Measurements from ENCODE around the gene HMCN2. TPM values are rescaled to one million over a fixed set of nuclear protein-coding genes. Genes with fewer than 3 reads are reported as not detected.

HMCN2 gene
- total RNA-seq, 1 donor, result under 0.01 TPM

GRCh38 chr9:130379649-130379970 lies 114.0 kb downstream of the HMCN2 start:
- Histone ChIP-seq H3K9me3 (ENCODE audit: low read depth, low read length) (no peaks in the 10 kb centered on the region), H3K27me3 (ENCODE audit: insufficient read depth, low read length) (peaks cover 2% of the 10 kb centered on the region), H3K4me1 (ENCODE audit: insufficient read depth, low read length) (no peaks in the 10 kb centered on the region), H3K79me2 (ENCODE audit: insufficient read depth, low read length) (no peaks in the 10 kb centered on the region), H4K20me1 (ENCODE audit: insufficient read depth, low read length) (no peaks in the 10 kb centered on the region), H3K27ac (ENCODE audit: low read depth, low read length) (no peak overlapping the region), H3K4me3 (ENCODE audit: insufficient read depth, low read length) (no peak overlapping the region), H2AFZ (ENCODE audit: low read length) (no peak overlapping the region), H3K36me3 (ENCODE audit: insufficient read depth, low read length) (no peaks in the 10 kb centered on the region), H3K4me2 (ENCODE audit: insufficient read depth, low read length) (no peak overlapping the region)
- no peak for TF ChIP-seq CTCF (IDR thresholded peaks at IDR 0.05; ENCODE audit: extremely low read depth, low read depth, low read length)
- no peak for DNase-seq (ENCODE audit: insufficient read length, low spot score, missing footprints)

GRCh38 chr9:130380920-130381469 lies 115.4 kb downstream of the HMCN2 start:
- no peak overlapping the region for H2AFZ ChIP-seq (ENCODE audit: low read length)
- no peak overlapping the region for H3K4me2 ChIP-seq (ENCODE audit: insufficient read depth, low read length)
- no peak overlapping the region for H3K4me3 ChIP-seq (ENCODE audit: insufficient read depth, low read length)
- H3K9me3 ChIP-seq (ENCODE audit: low read depth, low read length), result no peaks in the 10 kb centered on the region
- H3K79me2 ChIP-seq (ENCODE audit: insufficient read depth, low read length), result no peaks in the 10 kb centered on the region
- no peaks in the 10 kb centered on the region for H3K4me1 ChIP-seq (ENCODE audit: insufficient read depth, low read length)
- no peak for DNase-seq (ENCODE audit: insufficient read length, low spot score, missing footprints)
- TF ChIP-seq CTCF (IDR thresholded peaks at IDR 0.05; ENCODE audit: extremely low read depth, low read depth, low read length), result no peak
- no peaks in the 10 kb centered on the region for H4K20me1 ChIP-seq (ENCODE audit: insufficient read depth, low read length)
- no peak overlapping the region for H3K27ac ChIP-seq (ENCODE audit: low read depth, low read length)
- H3K36me3 ChIP-seq (ENCODE audit: insufficient read depth, low read length), result no peaks in the 10 kb centered on the region
- H3K27me3 ChIP-seq (ENCODE audit: insufficient read depth, low read length), result peaks cover 2% of the 10 kb centered on the region

- H3K4me3 ChIP-seq (ENCODE audit: insufficient read depth, low read length), result no peak overlapping the region
- H3K4me1 ChIP-seq (ENCODE audit: insufficient read depth, low read length), result no peaks in the 10 kb centered on the region
- no peaks in the 10 kb centered on the region for H3K9me3 ChIP-seq (ENCODE audit: low read depth, low read length)
- no peak overlapping the region for H3K4me2 ChIP-seq (ENCODE audit: insufficient read depth, low read length)
- H3K27me3 ChIP-seq (ENCODE audit: insufficient read depth, low read length), result peaks cover 2% of the 10 kb centered on the region
- DNase-seq (ENCODE audit: insufficient read length, low spot score, missing footprints), result no peak
- no peak overlapping the region for H2AFZ ChIP-seq (ENCODE audit: low read length)
- TF ChIP-seq CTCF (IDR thresholded peaks at IDR 0.05; ENCODE audit: extremely low read depth, low read depth, low read length), result no peak
- no peaks in the 10 kb centered on the region for H4K20me1 ChIP-seq (ENCODE audit: insufficient read depth, low read length)
- no peak overlapping the region for H3K27ac ChIP-seq (ENCODE audit: low read depth, low read length)
- H3K36me3 ChIP-seq (ENCODE audit: insufficient read depth, low read length), result no peaks in the 10 kb centered on the region
- H3K79me2 ChIP-seq (ENCODE audit: insufficient read depth, low read length), result no peaks in the 10 kb centered on the region
Observed at GRCh38 chr9:130381660-130382059, 116.1 kb downstream of the HMCN2 start.

GRCh38 chr9:130382096-130382495 lies 116.5 kb downstream of the HMCN2 start:
- no peaks in the 10 kb centered on the region for H3K36me3 ChIP-seq (ENCODE audit: insufficient read depth, low read length)
- H3K4me1 ChIP-seq (ENCODE audit: insufficient read depth, low read length), result no peaks in the 10 kb centered on the region
- H3K27me3 ChIP-seq (ENCODE audit: insufficient read depth, low read length), result peaks cover 3% of the 10 kb centered on the region
- H3K9me3 ChIP-seq (ENCODE audit: low read depth, low read length), result no peaks in the 10 kb centered on the region
- H3K4me2 ChIP-seq (ENCODE audit: insufficient read depth, low read length), result no peak overlapping the region
- H4K20me1 ChIP-seq (ENCODE audit: insufficient read depth, low read length), result no peaks in the 10 kb centered on the region
- no peak for TF ChIP-seq CTCF (IDR thresholded peaks at IDR 0.05; ENCODE audit: extremely low read depth, low read depth, low read length)
- H3K4me3 ChIP-seq (ENCODE audit: insufficient read depth, low read length), result no peak overlapping the region
- DNase-seq (ENCODE audit: insufficient read length, low spot score, missing footprints), result no peak
- no peak overlapping the region for H2AFZ ChIP-seq (ENCODE audit: low read length)
- H3K27ac ChIP-seq (ENCODE audit: low read depth, low read length), result no peak overlapping the region
- no peaks in the 10 kb centered on the region for H3K79me2 ChIP-seq (ENCODE audit: insufficient read depth, low read length)
